GM23248 (cell line): Measurements from ENCODE around the gene FKBP14. TPM values are rescaled to one million over a fixed set of nuclear protein-coding genes. Genes with fewer than 3 reads are reported as not detected.

Experiments used
- DNase-seq: peaks from one replicate; pipeline ENCODE4 v3.0.0-alpha.2; 2015
- H2AFZ ChIP-seq: fragments of 200-600 bp; sonication (generic); 2 replicates; pipeline ENCODE4 v1.6.1; 2016; ENCODE audit warnings: antibody characterized with exemption
- H3F3A ChIP-seq: fragments of 200-600 bp; sonication (generic); 2 replicates; pipeline ENCODE4 v1.6.1; 2016; ENCODE audit warnings: mild to moderate bottlenecking, antibody characterized with exemption, mixed run types; ENCODE audit not compliant: insufficient read depth
- H3K27ac ChIP-seq: fragments of 200-600 bp; sonication (generic); 2 replicates; pipeline ENCODE4 v1.5.1; 2016; ENCODE audit warnings: mild to moderate bottlenecking
- H3K27me3 ChIP-seq: fragments of 200-600 bp; sonication (generic); replicated peaks from 2 replicates; pipeline ENCODE4 v1.6.1; 2016; ENCODE audit warnings: mild to moderate bottlenecking; ENCODE audit not compliant: insufficient read depth
- H3K36me3 ChIP-seq: fragments of 200-600 bp; sonication (generic); 2 replicates; pipeline ENCODE4 v1.6.1; 2016; ENCODE audit warnings: low read depth, mild to moderate bottlenecking
- H3K4me1 ChIP-seq: fragments of 200-600 bp; sonication (generic); 2 replicates; pipeline ENCODE4 v1.6.1; 2016; ENCODE audit warnings: mild to moderate bottlenecking; ENCODE audit not compliant: insufficient read depth
- H3K4me2 ChIP-seq: fragments of 200-600 bp; sonication (generic); one replicate; pipeline ENCODE4 v1.6.1; 2016; ENCODE audit warnings: mild to moderate bottlenecking; ENCODE audit not compliant: unreplicated experiment
- H3K4me3 ChIP-seq: fragments of 200-600 bp; sonication (generic); 2 replicates; pipeline ENCODE4 v1.5.1; 2016; ENCODE audit warnings: mild to moderate bottlenecking
- H3K79me2 ChIP-seq: fragments of 200-600 bp; sonication (generic); 2 replicates; pipeline ENCODE4 v1.6.1; 2016; ENCODE audit warnings: mild to moderate bottlenecking; ENCODE audit not compliant: insufficient read depth
- H3K9ac ChIP-seq: fragments of 200-600 bp; sonication (generic); 2 replicates; pipeline ENCODE4 v1.6.1; 2016; ENCODE audit warnings: mild to moderate bottlenecking
- H3K9me2 ChIP-seq: fragments of 200-600 bp; sonication (generic); 2 replicates; pipeline ENCODE4 v1.6.1; 2016; ENCODE audit warnings: mixed run types, mild to moderate bottlenecking, moderate library complexity; ENCODE audit not compliant: insufficient read depth
- H3K9me3 ChIP-seq: fragments of 200-600 bp; sonication (generic); one replicate; pipeline ENCODE4 v1.6.1; 2017; ENCODE audit warnings: low read depth
- H4K20me1 ChIP-seq: fragments of 200-600 bp; sonication (generic); 2 replicates; pipeline ENCODE4 v1.6.0; 2016; ENCODE audit not compliant: insufficient read depth
- EZH2 ChIP-seq: fragments of 200-600 bp; sonication (generic); IDR thresholded peaks from 2 replicates; pipeline ENCODE4 v1.6.1; 2018; ENCODE audit warnings: antibody characterized with exemption, mild to moderate bottlenecking; ENCODE audit not compliant: insufficient read depth, poor library complexity, severe bottlenecking
- EZH2phosphoT487 ChIP-seq: fragments of 200-600 bp; sonication (generic); IDR thresholded peaks from 2 replicates; pipeline ENCODE4 v1.6.1; 2018; ENCODE audit warnings: antibody characterized with exemption, moderate library complexity, mild to moderate bottlenecking, low read depth; ENCODE audit not compliant: insufficient read depth
- WGBS, 2 experiments: methylation state at CpG; one replicate each; pipeline ENCODE4 v1.1.6; 2015 to 2017; ENCODE audit warnings: low lambda C conversion rate in 2 of 2, low coverage in 1 of 2; ENCODE audit errors: missing lambda C conversion rate in 2 of 2; 5-methylcytosine and 5-hydroxymethylcytosine counted together
- in situ Hi-C: fragments of 300-500 bp; cut with MboI; formaldehyde crosslinking; loops from 2 replicates; pipeline ENCODE4 v1.15.0; 2020
- polyA plus RNA-seq: library from polyadenylated mRNA; unstranded; fragments of >200 nt; fragmentation: Nextera tagmentation; extraction: Ambion mirVana; gene quantifications from 2 replicates; pipeline ENCODE4 v1.2.1, GENCODE V29; 2016
- total RNA-seq: library from RNA; depleted of rRNA; stranded (reverse); fragments of >200 nt; shearing (Covaris generic); gene quantifications from 2 replicates; pipeline ENCODE4 v1.2.3, GENCODE V29; 2014

FKBP14 gene
- total and polyA plus RNA-seq, 2 experiments from 2014 or later: 31.8 to 50.7 TPM

DNA sequence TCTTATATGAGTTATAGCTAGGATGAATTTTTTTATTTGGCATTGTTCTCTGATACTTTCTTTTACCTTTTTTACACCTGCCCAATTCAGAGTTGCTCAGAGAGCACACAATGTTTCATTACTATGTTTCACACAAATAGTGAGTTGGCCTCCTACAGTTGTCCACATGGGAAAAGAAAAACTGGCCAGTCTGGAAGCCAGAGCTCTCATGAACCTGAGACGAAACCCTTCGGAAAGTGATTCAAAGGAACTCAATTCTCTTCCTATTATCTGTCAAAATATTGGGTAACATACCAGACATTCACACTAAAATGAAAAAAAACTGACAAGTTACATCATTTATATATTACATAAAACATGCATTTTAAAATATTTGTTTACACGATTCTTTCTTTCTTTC, 52.2 kb downstream of the FKBP14 start:
- Histone ChIP-seq H3K9me2 (no peaks in the 10 kb centered on the region), H3K79me2 (peaks cover 100% of the 10 kb centered on the region), H3F3A (no peaks in the 10 kb centered on the region), H3K4me2 (no peak overlapping the region), H3K9ac (no peak overlapping the region), H3K4me1 (peaks cover 6% of the 10 kb centered on the region; the same call in 1 of the 2 replicates), H3K27ac (no peak overlapping the region), H3K4me3 (no peak overlapping the region), H3K9me3 (no peaks in the 10 kb centered on the region), H3K36me3 (no peaks in the 10 kb centered on the region), H3K27me3 (no peaks in the 10 kb centered on the region), H2AFZ (no peak overlapping the region), H4K20me1 (0 out of 2 replicates have a peak, but pooled peaks cover 1% of the 10 kb centered on the region)
- TF ChIP-seq EZH2phosphoT487: no peak
- no peak for TF ChIP-seq EZH2
- in situ Hi-C loops: no loop called here
- 96 to 98% methylated on average over 3 of the region's 3 CpGs for WGBS, 2 experiments
- no peak for DNase-seq

DNA sequence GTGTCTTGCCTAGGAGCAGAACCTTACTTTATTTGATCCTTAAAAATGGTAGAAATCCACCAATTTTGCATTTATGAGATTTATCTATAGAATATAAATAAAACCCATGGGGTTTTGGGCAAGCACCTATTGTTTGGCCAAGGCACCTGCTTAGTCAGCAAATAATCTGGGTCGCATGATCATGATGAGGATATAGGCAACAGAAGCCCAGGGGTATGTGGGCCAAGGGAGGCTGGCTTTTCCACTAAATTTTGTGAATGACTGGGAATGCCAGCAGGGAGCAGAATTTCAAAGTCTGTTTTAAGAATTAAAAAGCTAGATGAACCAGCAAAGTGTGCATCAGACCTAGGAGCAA, 54.2 kb downstream of the FKBP14 start:
- Histone ChIP-seq H3K27ac (no peak overlapping the region), H3F3A (no peaks in the 10 kb centered on the region), H3K79me2 (peaks cover 100% of the 10 kb centered on the region), H3K9me3 (no peaks in the 10 kb centered on the region), H3K4me2 (no peak overlapping the region), H3K27me3 (no peaks in the 10 kb centered on the region), H3K9me2 (no peaks in the 10 kb centered on the region), H3K36me3 (no peaks in the 10 kb centered on the region), H4K20me1 (no peaks in the 10 kb centered on the region), H3K4me1 (peaks cover 6% of the 10 kb centered on the region; the same call in 1 of the 2 replicates), H2AFZ (no peak overlapping the region), H3K9ac (no peak overlapping the region), H3K4me3 (no peak overlapping the region)
- no peak for DNase-seq
- WGBS, 2 experiments: 98 to 100% methylated on average over 1 of the region's 1 CpG
- TF ChIP-seq EZH2phosphoT487 (no peak), EZH2 (no peak)
- in situ Hi-C loops: no loop called here

DNA sequence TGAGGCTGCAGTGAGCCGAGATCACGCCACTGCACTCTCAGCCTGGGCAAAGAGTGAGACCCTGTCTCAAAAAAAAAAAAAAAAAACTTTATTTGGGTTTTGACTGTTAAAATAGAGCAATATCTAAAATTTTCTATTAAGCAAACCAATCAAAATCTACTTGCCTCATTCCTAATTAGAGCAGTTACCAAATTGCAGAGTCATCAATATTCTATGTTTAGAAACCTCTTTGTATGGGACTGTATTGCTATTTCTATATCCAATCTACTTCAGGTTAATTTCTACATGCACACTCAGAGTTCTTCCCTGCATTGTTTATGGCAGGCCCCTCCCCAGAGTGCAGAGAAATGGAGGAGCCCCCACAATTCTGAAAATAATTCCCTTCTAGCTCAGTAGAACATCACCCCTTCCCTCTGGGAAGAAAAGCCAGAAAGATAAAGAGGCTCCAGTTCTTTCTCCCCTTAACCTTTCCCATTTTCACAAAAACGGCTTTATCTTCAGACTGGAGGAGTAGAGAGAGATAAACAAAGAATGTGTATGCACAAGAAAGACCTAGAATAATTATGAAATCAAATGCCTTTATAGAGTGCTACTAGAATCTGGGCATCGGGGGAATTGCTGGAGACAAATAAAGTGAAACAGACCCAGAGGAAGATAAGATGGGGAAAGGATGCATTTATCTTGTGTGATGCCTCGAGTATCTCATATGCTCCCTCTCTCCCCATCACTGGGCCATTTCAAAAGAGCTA, 54.8 kb downstream of the FKBP14 start:
- Histone ChIP-seq H3F3A (no peaks in the 10 kb centered on the region), H2AFZ (no peak overlapping the region), H3K4me3 (no peak overlapping the region), H3K4me1 (peaks cover 6% of the 10 kb centered on the region; the same call in 1 of the 2 replicates), H3K4me2 (no peak overlapping the region), H3K9me3 (no peaks in the 10 kb centered on the region), H4K20me1 (no peaks in the 10 kb centered on the region), H3K79me2 (peaks cover 100% of the 10 kb centered on the region), H3K27ac (no peak overlapping the region), H3K9me2 (no peaks in the 10 kb centered on the region), H3K36me3 (peaks cover 3% of the 10 kb centered on the region), H3K27me3 (no peaks in the 10 kb centered on the region), H3K9ac (no peak overlapping the region)
- 98 to 99% methylated on average over 5 of the region's 5 CpGs for WGBS, 2 experiments
- in situ Hi-C loops: no loop called here
- no peak for DNase-seq
- no peak for TF ChIP-seq EZH2
- TF ChIP-seq EZH2phosphoT487: no peak

DNA sequence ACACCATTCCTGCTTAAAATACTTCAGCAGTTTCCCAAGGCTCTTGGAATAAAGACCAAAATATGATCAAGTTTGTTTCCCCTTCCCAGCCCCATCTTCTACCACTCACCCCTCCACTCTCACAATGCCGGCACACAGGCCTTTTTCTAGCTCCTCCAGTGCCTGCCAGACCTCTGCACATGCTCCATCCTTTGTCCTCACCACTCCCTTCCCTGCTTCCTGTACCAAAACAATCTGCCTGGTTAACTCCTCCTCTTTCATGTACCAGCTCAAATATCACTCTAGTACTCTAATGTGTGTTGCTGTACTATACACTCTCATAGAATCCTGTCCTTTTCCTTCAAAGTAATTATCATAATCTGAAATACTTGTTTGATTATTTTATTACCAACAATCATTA, 56.3 kb downstream of the FKBP14 start:
- Histone ChIP-seq H3K27me3 (no peaks in the 10 kb centered on the region), H2AFZ (no peak overlapping the region), H3K4me2 (no peak overlapping the region), H3K9me3 (no peaks in the 10 kb centered on the region), H3K9ac (no peak overlapping the region), H4K20me1 (no peaks in the 10 kb centered on the region), H3K27ac (no peak overlapping the region), H3F3A (no peaks in the 10 kb centered on the region), H3K4me3 (no peak overlapping the region), H3K79me2 (peaks cover 98% of the 10 kb centered on the region), H3K36me3 (peaks cover 8% of the 10 kb centered on the region), H3K9me2 (no peaks in the 10 kb centered on the region), H3K4me1 (no peaks in the 10 kb centered on the region; the same call in 1 of the 2 replicates)
- in situ Hi-C loops: no loop called here
- DNase-seq: no peak
- 47 to 54% methylated on average over 1 of the region's 1 CpG for WGBS, 2 experiments
- TF ChIP-seq EZH2 (no peak), EZH2phosphoT487 (no peak)
